Measurements from ENCODE around the gene ADM.

Gene ADM

GRCh38 chr11:10309163-10310093 is 4.6 kb downstream of the ADM start:
- H3K4me1 ChIP-seq (ENCODE audit: insufficient read depth, low read length, severe bottlenecking) = peaks cover 81% of the 10 kb centered on the region
- peaks cover 4% of the 10 kb centered on the region; the same call in 1 of the 2 replicates for H3K36me3 ChIP-seq (ENCODE audit: insufficient read depth, low read length)
- H3F3A ChIP-seq (ENCODE audit: insufficient read depth, low read length) = peaks cover 11% of the 10 kb centered on the region
- H3K4me3 ChIP-seq (ENCODE audit: low read depth, low read length, poor library complexity, severe bottlenecking) = peak overlapping the region; percentile 72
- H2AFZ ChIP-seq (ENCODE audit: low read length) = no peak overlapping the region
- no peaks in the 10 kb centered on the region for H3K9me2 ChIP-seq (ENCODE audit: low read depth, low read length)
- H4K20me1 ChIP-seq (ENCODE audit: insufficient read depth, low read length) = no peaks in the 10 kb centered on the region
- H3K27me3 ChIP-seq (ENCODE audit: insufficient read depth, low read length) = no peaks in the 10 kb centered on the region
- TF ChIP-seq CTCF (IDR thresholded peaks at IDR 0.05; ENCODE audit: low read length) = no peak
- TF ChIP-seq EZH2 (IDR thresholded peaks at IDR 0.05; ENCODE audit: borderline replicate concordance, low read length) = no peak
- H3K27ac ChIP-seq (ENCODE audit: low read depth, low read length, poor library complexity, severe bottlenecking) = peak overlapping the region; percentile 98
- H3K79me2 ChIP-seq (ENCODE audit: insufficient read depth, low read length) = no peaks in the 10 kb centered on the region
- H3K9me3 ChIP-seq (ENCODE audit: low read length) = 0 out of 2 replicates have a peak, but pooled peaks cover 9% of the 10 kb centered on the region
- peak overlapping the region; percentile 83 for H3K9ac ChIP-seq (ENCODE audit: low read length)
- peak overlapping the region; percentile 85 for H3K4me2 ChIP-seq (ENCODE audit: low read length)

DNA sequence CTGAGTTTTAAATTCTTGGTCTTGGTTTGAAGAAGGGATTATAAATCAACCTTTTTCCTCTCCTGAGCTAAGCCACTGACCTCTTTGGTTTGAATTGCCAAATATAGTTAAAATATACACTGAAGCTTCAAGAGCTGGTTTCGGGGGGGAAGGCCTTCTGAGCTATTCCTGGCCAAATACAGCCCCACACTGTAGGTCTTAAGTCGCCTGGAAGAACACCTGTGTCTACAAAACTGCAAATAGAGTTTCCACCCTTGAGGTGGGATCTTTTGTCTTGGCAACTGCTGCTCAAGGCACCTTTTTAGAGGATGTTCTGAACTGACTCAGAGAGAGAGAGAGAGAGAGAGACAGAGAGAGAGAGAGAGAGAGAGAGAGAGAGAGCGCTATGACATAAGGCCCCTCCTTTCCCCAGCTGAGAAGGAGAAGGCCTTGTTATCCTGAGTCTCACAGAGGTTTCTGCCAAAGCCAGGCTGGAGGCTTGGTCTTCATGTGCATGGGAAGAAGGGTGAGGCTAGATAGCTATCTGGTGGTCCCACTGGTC is 5.5 kb downstream of the ADM start:
- H3K9ac ChIP-seq (ENCODE audit: low read length) = peak overlapping the region; percentile 83
- H3K27ac ChIP-seq (ENCODE audit: low read depth, low read length, poor library complexity, severe bottlenecking) = peak overlapping the region; percentile 98
- H3K4me2 ChIP-seq (ENCODE audit: low read length) = peak overlapping the region; percentile 85
- H3K9me2 ChIP-seq (ENCODE audit: low read depth, low read length) = no peaks in the 10 kb centered on the region
- TF ChIP-seq EZH2 (IDR thresholded peaks at IDR 0.05; ENCODE audit: borderline replicate concordance, low read length) (no peak), CTCF (IDR thresholded peaks at IDR 0.05; ENCODE audit: low read length) (no peak)
- H3K36me3 ChIP-seq (ENCODE audit: insufficient read depth, low read length) = peaks cover 4% of the 10 kb centered on the region; the same call in 1 of the 2 replicates
- peaks cover 77% of the 10 kb centered on the region for H3K4me1 ChIP-seq (ENCODE audit: insufficient read depth, low read length, severe bottlenecking)
- no peaks in the 10 kb centered on the region for H4K20me1 ChIP-seq (ENCODE audit: insufficient read depth, low read length)
- H3F3A ChIP-seq (ENCODE audit: insufficient read depth, low read length) = peaks cover 11% of the 10 kb centered on the region
- no peaks in the 10 kb centered on the region for H3K79me2 ChIP-seq (ENCODE audit: insufficient read depth, low read length)
- 0 out of 2 replicates have a peak, but pooled peaks cover 9% of the 10 kb centered on the region for H3K9me3 ChIP-seq (ENCODE audit: low read length)
- peak overlapping the region; percentile 72 for H3K4me3 ChIP-seq (ENCODE audit: low read depth, low read length, poor library complexity, severe bottlenecking)
- no peaks in the 10 kb centered on the region for H3K27me3 ChIP-seq (ENCODE audit: insufficient read depth, low read length)
- no peak overlapping the region for H2AFZ ChIP-seq (ENCODE audit: low read length)

GRCh38 chr11:10311802-10312201 is 6.9 kb downstream of the ADM start:
- Histone ChIP-seq H3K79me2 (ENCODE audit: insufficient read depth, low read length) (no peaks in the 10 kb centered on the region), H3K4me1 (ENCODE audit: insufficient read depth, low read length, severe bottlenecking) (peaks cover 74% of the 10 kb centered on the region), H3K9ac (ENCODE audit: low read length) (no peak overlapping the region), H3K4me2 (ENCODE audit: low read length) (no peak overlapping the region), H4K20me1 (ENCODE audit: insufficient read depth, low read length) (no peaks in the 10 kb centered on the region), H3K27ac (ENCODE audit: low read depth, low read length, poor library complexity, severe bottlenecking) (peak overlapping the region; percentile 98), H3F3A (ENCODE audit: insufficient read depth, low read length) (peaks cover 11% of the 10 kb centered on the region), H3K9me2 (ENCODE audit: low read depth, low read length) (no peaks in the 10 kb centered on the region), H2AFZ (ENCODE audit: low read length) (no peak overlapping the region), H3K27me3 (ENCODE audit: insufficient read depth, low read length) (no peaks in the 10 kb centered on the region), H3K4me3 (ENCODE audit: low read depth, low read length, poor library complexity, severe bottlenecking) (no peak overlapping the region), H3K36me3 (ENCODE audit: insufficient read depth, low read length) (no peaks in the 10 kb centered on the region; the same call in 1 of the 2 replicates), H3K9me3 (ENCODE audit: low read length) (0 out of 2 replicates have a peak, but pooled peaks cover 9% of the 10 kb centered on the region)
- TF ChIP-seq CTCF (IDR thresholded peaks at IDR 0.05; ENCODE audit: low read length) (no peak), EZH2 (IDR thresholded peaks at IDR 0.05; ENCODE audit: borderline replicate concordance, low read length) (no peak)
